WTC11 (cell line): ENCODE measurements around the gene SHISA9.

Experiments used
- CBFB ChIP-seq: sonication (generic); formaldehyde crosslinking; IDR thresholded peaks from 2 replicates; pipeline ENCODE4 v1.8.1; 2022; ENCODE audit warnings: mild to moderate bottlenecking, low read depth, missing genetic modification reagents
- GABPB1 ChIP-seq: sonication (generic); formaldehyde crosslinking; IDR thresholded peaks from 2 replicates; pipeline ENCODE4 v1.8.1; 2023; ENCODE audit warnings: mild to moderate bottlenecking, missing genetic modification reagents
- NFYB ChIP-seq: sonication (generic); formaldehyde crosslinking; conservative IDR thresholded peaks from 2 replicates; pipeline ENCODE4 v1.8.0; 2022; ENCODE audit warnings: low read depth, missing genetic modification reagents
- SP1 ChIP-seq: sonication (generic); formaldehyde crosslinking; conservative IDR thresholded peaks from 2 replicates; pipeline ENCODE4 v1.8.1; 2022; ENCODE audit warnings: missing genetic modification reagents
- ZNF232 ChIP-seq: sonication (generic); formaldehyde crosslinking; IDR thresholded peaks from 2 replicates; pipeline ENCODE4 v1.8.0; 2022; ENCODE audit warnings: mild to moderate bottlenecking, missing genetic modification reagents
- ZNF396 ChIP-seq: fragments of 250-450 bp; sonication (Bioruptor Pico); IDR thresholded peaks from 2 replicates; pipeline ENCODE4 v1.8.0; 2021; ENCODE audit warnings: mild to moderate bottlenecking, moderate library complexity, borderline replicate concordance
- TF ChIP-seq, protein P1 (sequence below): sonication (generic); formaldehyde crosslinking; IDR thresholded peaks from 2 replicates; pipeline ENCODE4 v1.8.1; 2023; ENCODE audit warnings: mild to moderate bottlenecking, missing genetic modification reagents, moderate library complexity
- TF ChIP-seq, protein P2 (sequence below): sonication (generic); formaldehyde crosslinking; IDR thresholded peaks from 2 replicates; pipeline ENCODE4 v1.8.1; 2023; ENCODE audit warnings: mild to moderate bottlenecking, missing genetic modification reagents
- TF ChIP-seq, protein P3 (sequence below): sonication (generic); formaldehyde crosslinking; IDR thresholded peaks from 2 replicates; pipeline ENCODE4 v1.8.1; 2023; ENCODE audit warnings: mild to moderate bottlenecking, moderate library complexity, missing genetic modification reagents
- TF ChIP-seq, protein P4 (sequence below): sonication (generic); formaldehyde crosslinking; IDR thresholded peaks from 2 replicates; pipeline ENCODE4 v1.8.1; 2022; ENCODE audit warnings: missing genetic modification reagents, borderline replicate concordance
- TF ChIP-seq, protein P5 (sequence below): fragments of 200-600 bp; IDR thresholded peaks from 2 replicates; pipeline ENCODE4 v1.8.0; 2022; ENCODE audit warnings: antibody characterized with exemption

DNA sequence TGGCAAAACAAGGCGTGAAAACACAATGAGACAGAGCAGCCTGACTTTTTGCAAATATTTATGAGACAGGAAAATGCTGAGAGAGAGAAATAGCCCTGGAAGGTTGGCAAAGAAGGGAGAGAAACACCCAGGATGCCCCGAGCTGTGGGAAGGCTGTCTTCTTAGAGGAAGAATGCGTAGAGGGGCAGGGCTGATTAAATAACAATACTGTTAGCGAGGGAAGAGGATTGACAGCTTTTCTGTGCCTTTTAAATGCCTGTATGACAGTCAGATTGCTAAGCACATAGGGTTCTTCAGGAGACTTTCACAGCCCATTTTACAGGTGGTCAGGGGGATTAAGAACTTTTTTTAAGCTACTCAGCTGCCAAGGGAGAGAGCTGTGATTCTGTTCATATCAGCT is 219.2 kb downstream of the SHISA9 start:
- TF ChIP-seq ZNF396 (CRISPR knock-in tag) (no peak), CBFB (CRISPR knock-in tag) (no peak), ZNF232 (no peak), NFYB (CRISPR knock-in tag) (no peak), SP1 (no peak), GABPB1 (CRISPR knock-in tag) (no peak)
- TF ChIP-seq, protein P1, sequence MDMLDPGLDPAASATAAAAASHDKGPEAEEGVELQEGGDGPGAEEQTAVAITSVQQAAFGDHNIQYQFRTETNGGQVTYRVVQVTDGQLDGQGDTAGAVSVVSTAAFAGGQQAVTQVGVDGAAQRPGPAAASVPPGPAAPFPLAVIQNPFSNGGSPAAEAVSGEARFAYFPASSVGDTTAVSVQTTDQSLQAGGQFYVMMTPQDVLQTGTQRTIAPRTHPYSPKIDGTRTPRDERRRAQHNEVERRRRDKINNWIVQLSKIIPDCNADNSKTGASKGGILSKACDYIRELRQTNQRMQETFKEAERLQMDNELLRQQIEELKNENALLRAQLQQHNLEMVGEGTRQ (CRISPR knock-in tag): no peak
- TF ChIP-seq, protein P2, sequence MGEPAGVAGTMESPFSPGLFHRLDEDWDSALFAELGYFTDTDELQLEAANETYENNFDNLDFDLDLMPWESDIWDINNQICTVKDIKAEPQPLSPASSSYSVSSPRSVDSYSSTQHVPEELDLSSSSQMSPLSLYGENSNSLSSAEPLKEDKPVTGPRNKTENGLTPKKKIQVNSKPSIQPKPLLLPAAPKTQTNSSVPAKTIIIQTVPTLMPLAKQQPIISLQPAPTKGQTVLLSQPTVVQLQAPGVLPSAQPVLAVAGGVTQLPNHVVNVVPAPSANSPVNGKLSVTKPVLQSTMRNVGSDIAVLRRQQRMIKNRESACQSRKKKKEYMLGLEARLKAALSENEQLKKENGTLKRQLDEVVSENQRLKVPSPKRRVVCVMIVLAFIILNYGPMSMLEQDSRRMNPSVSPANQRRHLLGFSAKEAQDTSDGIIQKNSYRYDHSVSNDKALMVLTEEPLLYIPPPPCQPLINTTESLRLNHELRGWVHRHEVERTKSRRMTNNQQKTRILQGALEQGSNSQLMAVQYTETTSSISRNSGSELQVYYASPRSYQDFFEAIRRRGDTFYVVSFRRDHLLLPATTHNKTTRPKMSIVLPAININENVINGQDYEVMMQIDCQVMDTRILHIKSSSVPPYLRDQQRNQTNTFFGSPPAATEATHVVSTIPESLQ (CRISPR knock-in tag): no peak
- TF ChIP-seq, protein P3, sequence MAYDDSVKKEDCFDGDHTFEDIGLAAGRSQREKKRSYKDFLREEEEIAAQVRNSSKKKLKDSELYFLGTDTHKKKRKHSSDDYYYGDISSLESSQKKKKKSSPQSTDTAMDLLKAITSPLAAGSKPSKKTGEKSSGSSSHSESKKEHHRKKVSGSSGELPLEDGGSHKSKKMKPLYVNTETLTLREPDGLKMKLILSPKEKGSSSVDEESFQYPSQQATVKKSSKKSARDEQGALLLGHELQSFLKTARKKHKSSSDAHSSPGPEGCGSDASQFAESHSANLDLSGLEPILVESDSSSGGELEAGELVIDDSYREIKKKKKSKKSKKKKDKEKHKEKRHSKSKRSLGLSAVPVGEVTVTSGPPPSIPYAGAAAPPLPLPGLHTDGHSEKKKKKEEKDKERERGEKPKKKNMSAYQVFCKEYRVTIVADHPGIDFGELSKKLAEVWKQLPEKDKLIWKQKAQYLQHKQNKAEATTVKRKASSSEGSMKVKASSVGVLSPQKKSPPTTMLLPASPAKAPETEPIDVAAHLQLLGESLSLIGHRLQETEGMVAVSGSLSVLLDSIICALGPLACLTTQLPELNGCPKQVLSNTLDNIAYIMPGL (CRISPR knock-in tag): no peak
- TF ChIP-seq, protein P4, sequence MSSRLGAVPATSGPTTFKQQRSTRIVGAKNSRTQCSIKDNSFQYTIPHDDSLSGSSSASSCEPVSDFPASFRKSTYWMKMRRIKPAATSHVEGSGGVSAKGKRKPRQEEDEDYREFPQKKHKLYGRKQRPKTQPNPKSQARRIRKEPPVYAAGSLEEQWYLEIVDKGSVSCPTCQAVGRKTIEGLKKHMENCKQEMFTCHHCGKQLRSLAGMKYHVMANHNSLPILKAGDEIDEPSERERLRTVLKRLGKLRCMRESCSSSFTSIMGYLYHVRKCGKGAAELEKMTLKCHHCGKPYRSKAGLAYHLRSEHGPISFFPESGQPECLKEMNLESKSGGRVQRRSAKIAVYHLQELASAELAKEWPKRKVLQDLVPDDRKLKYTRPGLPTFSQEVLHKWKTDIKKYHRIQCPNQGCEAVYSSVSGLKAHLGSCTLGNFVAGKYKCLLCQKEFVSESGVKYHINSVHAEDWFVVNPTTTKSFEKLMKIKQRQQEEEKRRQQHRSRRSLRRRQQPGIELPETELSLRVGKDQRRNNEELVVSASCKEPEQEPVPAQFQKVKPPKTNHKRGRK (CRISPR knock-in tag): no peak
- TF ChIP-seq, protein P5, sequence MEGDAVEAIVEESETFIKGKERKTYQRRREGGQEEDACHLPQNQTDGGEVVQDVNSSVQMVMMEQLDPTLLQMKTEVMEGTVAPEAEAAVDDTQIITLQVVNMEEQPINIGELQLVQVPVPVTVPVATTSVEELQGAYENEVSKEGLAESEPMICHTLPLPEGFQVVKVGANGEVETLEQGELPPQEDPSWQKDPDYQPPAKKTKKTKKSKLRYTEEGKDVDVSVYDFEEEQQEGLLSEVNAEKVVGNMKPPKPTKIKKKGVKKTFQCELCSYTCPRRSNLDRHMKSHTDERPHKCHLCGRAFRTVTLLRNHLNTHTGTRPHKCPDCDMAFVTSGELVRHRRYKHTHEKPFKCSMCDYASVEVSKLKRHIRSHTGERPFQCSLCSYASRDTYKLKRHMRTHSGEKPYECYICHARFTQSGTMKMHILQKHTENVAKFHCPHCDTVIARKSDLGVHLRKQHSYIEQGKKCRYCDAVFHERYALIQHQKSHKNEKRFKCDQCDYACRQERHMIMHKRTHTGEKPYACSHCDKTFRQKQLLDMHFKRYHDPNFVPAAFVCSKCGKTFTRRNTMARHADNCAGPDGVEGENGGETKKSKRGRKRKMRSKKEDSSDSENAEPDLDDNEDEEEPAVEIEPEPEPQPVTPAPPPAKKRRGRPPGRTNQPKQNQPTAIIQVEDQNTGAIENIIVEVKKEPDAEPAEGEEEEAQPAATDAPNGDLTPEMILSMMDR: no peak
